HepG2 (cell line): ENCODE data around the gene NCOA6. TPM values are rescaled to one million over a fixed set of nuclear protein-coding genes. Genes with fewer than 3 reads are reported as not detected.

ENCODE experiments used
- CTCF ChIP-seq: sonication (generic); formaldehyde crosslinking; IDR thresholded peaks from 2 replicates; pipeline ENCODE4 v1.5.0; 2020; ENCODE audit warnings: mild to moderate bottlenecking, missing genetic modification reagents, moderate library complexity
- E2F1 ChIP-seq: sonication (generic); formaldehyde crosslinking; IDR thresholded peaks from 2 replicates; pipeline ENCODE4 v1.5.0; 2020; ENCODE audit warnings: missing genetic modification reagents
- FOXK1 ChIP-seq: sonication (generic); formaldehyde crosslinking; IDR thresholded peaks from 2 replicates; pipeline ENCODE4 v1.4.0; 2020; ENCODE audit warnings: low read depth, missing genetic modification reagents, borderline replicate concordance
- FUBP1 ChIP-seq: sonication (generic); formaldehyde crosslinking; IDR thresholded peaks from 2 replicates; pipeline ENCODE4 v1.5.1; 2020; ENCODE audit warnings: missing genetic modification reagents, mild to moderate bottlenecking, borderline replicate concordance
- HOXA9 ChIP-seq: sonication (generic); formaldehyde crosslinking; IDR thresholded peaks from 2 replicates; pipeline ENCODE4 v1.8.1; 2022; ENCODE audit warnings: missing genetic modification reagents, mild to moderate bottlenecking, moderate library complexity, borderline replicate concordance
- LRRFIP1 ChIP-seq: sonication (generic); formaldehyde crosslinking; conservative IDR thresholded peaks from 2 replicates; pipeline ENCODE4 v1.4.0; 2020; ENCODE audit warnings: missing genetic modification reagents
- MEIS2 ChIP-seq: sonication (generic); formaldehyde crosslinking; IDR thresholded peaks from 2 replicates; pipeline ENCODE4 v1.9.0; 2021; ENCODE audit warnings: mild to moderate bottlenecking, missing genetic modification reagents
- MTF2 ChIP-seq: sonication (generic); formaldehyde crosslinking; IDR thresholded peaks from 2 replicates; pipeline ENCODE4 v1.5.0; 2020; ENCODE audit warnings: missing genetic modification reagents, borderline replicate concordance
- NCOA2 ChIP-seq: sonication (generic); formaldehyde crosslinking; IDR thresholded peaks from 2 replicates; pipeline ENCODE4 v1.8.0; 2022; ENCODE audit warnings: inconsistent platforms
- PHF20 ChIP-seq: sonication (generic); formaldehyde crosslinking; IDR thresholded peaks from 2 replicates; pipeline ENCODE4 v1.5.0; 2020; ENCODE audit warnings: mild to moderate bottlenecking, missing genetic modification reagents
- RBFOX2 ChIP-seq: fragments of 200-400 bp; formaldehyde crosslinking; IDR thresholded peaks from 2 replicates; pipeline ENCODE4 v1.6.1; 2017; ENCODE audit warnings: low read depth, mild to moderate bottlenecking, low read length
- SMARCE1 ChIP-seq: fragments of 450-650 bp; IDR thresholded peaks from 2 replicates; pipeline ENCODE4 v1.6.1; 2017; ENCODE audit warnings: borderline replicate concordance
- ZBTB2 ChIP-seq: sonication (generic); formaldehyde crosslinking; IDR thresholded peaks from 2 replicates; pipeline ENCODE4 v1.8.0; 2022; ENCODE audit warnings: low read depth, missing genetic modification reagents
- ZNF20 ChIP-seq: sonication (generic); formaldehyde crosslinking; IDR thresholded peaks from 2 replicates; pipeline ENCODE4 v1.4.0; 2020; ENCODE audit warnings: mild to moderate bottlenecking, moderate library complexity, missing genetic modification reagents
- ZNF547 ChIP-seq: sonication (generic); formaldehyde crosslinking; IDR thresholded peaks from 2 replicates; pipeline ENCODE4 v1.5.1; 2020; ENCODE audit warnings: mild to moderate bottlenecking, missing genetic modification reagents
- ZNF557 ChIP-seq: sonication (generic); formaldehyde crosslinking; IDR thresholded peaks from 2 replicates; pipeline ENCODE4 v1.4.0; 2020; ENCODE audit warnings: missing genetic modification reagents
- ZNF639 ChIP-seq: conservative IDR thresholded peaks from 2 replicates; pipeline ENCODE4 v1.6.1; 2018; ENCODE audit warnings: missing genetic modification reagents
- polyA plus RNA-seq, 8 experiments: library from polyadenylated mRNA; depleted of rRNA in 3 of 8; stranded (reverse) in 7 of 8; unstranded in 1 of 8; fragments of >200 nt; fragmentation: Illumina TruSeq in 4 of 8; extraction: Trizol in 4 of 8; gene quantifications; 2 replicates each; pipeline versions ENCODE4 v1.2.1 to v1.2.3, GENCODE V29; 2011 to 2016; ENCODE audit warnings: low read depth in 4 of 8, missing spikeins in 1 of 8, mixed read lengths in 1 of 8; ENCODE audit not compliant: insufficient read depth in 1 of 8
- total RNA-seq, 5 experiments: library from RNA; depleted of rRNA; stranded (reverse); fragments of >200 nt; fragmentation: Illumina TruSeq; extraction: Trizol; gene quantifications; 2 replicates each; pipeline ENCODE4 v1.2.3, GENCODE V29; 2016; ENCODE audit warnings: low read depth in 1 of 5

Gene NCOA6
- total and polyA plus RNA-seq, 2 of the 13 experiments (the other 11 are each of a cell fraction or from before 2014, with no cell fraction given) = 11.2 to 29.3 TPM

- TF ChIP-seq ZBTB2 = no peak
- TF ChIP-seq FUBP1 (CRISPR knock-in tag) = peak; percentile 10; the same call in 1 of the 2 replicates
- no peak for TF ChIP-seq RBFOX2
- TF ChIP-seq ZNF547 (CRISPR knock-in tag) = no peak
- no peak for TF ChIP-seq HOXA9 (CRISPR knock-in tag)
- peak; percentile 6; the same call in 1 of the 2 replicates for TF ChIP-seq PHF20
- peak; percentile 8; the same call in 1 of the 2 replicates for TF ChIP-seq NCOA2 (CRISPR knock-in tag)
- no peak for TF ChIP-seq LRRFIP1
- 0 out of 2 replicates have a peak, but pooled peaks have one; percentile 26 for TF ChIP-seq MEIS2 (CRISPR knock-in tag)
- TF ChIP-seq SMARCE1 = no peak
- 0 out of 2 replicates have a peak, but pooled peaks have one; percentile 63 for TF ChIP-seq ZNF639 (CRISPR knock-in tag)
- peak; percentile 73; the same call in 1 of the 2 replicates for TF ChIP-seq MTF2 (CRISPR knock-in tag)
- peak; percentile 70 for TF ChIP-seq CTCF
- peak; percentile 3; the same call in 1 of the 2 replicates for TF ChIP-seq ZNF557
- peak; percentile 4; the same call in 1 of the 2 replicates for TF ChIP-seq FOXK1 (CRISPR knock-in tag)
- 0 out of 2 replicates have a peak, but pooled peaks have one; percentile 21 for TF ChIP-seq E2F1 (CRISPR knock-in tag)
- TF ChIP-seq ZNF20 (CRISPR knock-in tag) = no peak
Observed at GRCh38 chr20:34705397-34706301, 119.8 kb downstream of the NCOA6 start (continued).
